H1 (cell line): ENCODE measurements around the gene TNFRSF1A. TPM values are rescaled to one million over a fixed set of nuclear protein-coding genes. Genes with fewer than 3 reads are reported as not detected.

Source experiments
- FOSL1 ChIP-seq: IDR thresholded peaks from 2 replicates; pipeline ENCODE4 v1.6.1; 2011; ENCODE audit warnings: mild to moderate bottlenecking, low read depth, low read length, moderate library complexity; ENCODE audit not compliant: insufficient read depth
- polyA plus RNA-seq, 7 experiments: library from polyadenylated mRNA; depleted of rRNA in 3 of 7; stranded (reverse) in 5 of 7; unstranded in 2 of 7; fragments of >200 nt in 5 of 7; fragments of 200-250 nt in 2 of 7; gene quantifications; 1 replicate in 5 of 7; 2 replicates in 1 of 7; 4 replicates in 1 of 7; pipeline versions ENCODE4 v1.2.1 to v1.2.3, GENCODE V29; 2011 to 2013; ENCODE audit warnings: missing spikeins in 2 of 7, mixed read lengths in 2 of 7
- total RNA-seq: library from RNA; stranded (reverse); fragmentation: NEBNext Ultra II Directional; extraction: Animal tissue kit (Norgen Biotek cat#: 25700); gene quantifications from 2 replicates; pipeline ENCODE4 v1.2.1, GENCODE V29; 2021

Gene TNFRSF1A
- total and polyA plus RNA-seq, 2 of the 8 experiments (the other 6 are each of a cell fraction or from before 2014, with no cell fraction given), result 28.7 to 42.1 TPM

DNA sequence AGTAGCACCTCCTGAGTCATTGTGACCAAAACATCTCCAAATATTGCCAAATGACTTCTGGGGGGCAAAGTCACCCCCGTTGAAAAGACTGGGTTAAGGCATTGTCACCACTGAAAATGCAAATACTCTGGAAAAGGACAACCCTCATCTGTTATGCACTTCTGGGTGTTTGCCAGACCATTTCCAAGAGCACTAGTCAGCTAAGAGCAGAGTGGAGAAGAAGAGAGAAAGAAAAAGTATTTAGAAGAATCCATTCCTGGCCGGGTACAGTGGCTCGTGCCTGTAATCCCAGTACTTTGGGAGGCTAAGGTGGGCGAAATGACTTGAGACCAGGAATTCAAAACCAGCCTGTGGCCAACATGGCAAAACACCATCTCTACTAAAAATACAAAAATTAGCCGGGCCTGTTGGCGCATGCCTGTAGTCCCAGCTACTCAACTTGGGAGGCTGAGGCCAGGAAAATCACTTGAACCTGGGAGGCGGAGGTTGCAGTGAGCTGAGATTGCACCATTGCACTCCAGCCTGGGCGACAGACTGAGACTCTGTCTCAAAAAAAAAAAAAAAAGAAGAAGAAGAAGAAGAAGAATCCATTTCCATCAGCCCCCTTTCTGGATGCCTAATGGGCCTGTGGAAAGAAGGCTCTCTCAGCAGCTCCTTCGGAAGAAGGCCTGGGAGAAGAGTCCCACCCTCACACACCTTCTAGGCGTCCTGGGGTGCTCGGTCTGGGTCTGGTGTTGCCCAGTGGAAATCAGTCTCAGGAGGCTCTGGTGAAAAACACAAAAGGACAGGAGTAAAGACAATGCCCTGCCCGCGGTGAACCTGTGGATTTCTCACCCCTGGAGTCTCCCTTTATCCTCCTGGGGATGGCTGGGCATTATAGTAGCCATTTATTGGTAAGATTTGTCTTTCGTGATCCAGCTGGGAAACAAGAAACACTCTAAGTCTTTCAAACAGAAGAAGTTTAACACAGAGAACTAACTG is 38.6 kb upstream of the TNFRSF1A start (continued):
- TF ChIP-seq FOSL1, result no peak
- TF ChIP-seq, all 59 proteins: peak for 0
